Anterior cingulate cortex (tissue), 58 donors: ENCODE measurements around the gene ELMO1.

Experiments
- DNase-seq, 58 donors: peaks; one replicate each; lab custom pipeline; 2025; lab: John Stamatoyannopoulos, UW

ELMO1 gene

GRCh38 chr7:37379546-37380277, 69.0 kb downstream of the ELMO1 start:
- DNase-seq: no peak

DNA sequence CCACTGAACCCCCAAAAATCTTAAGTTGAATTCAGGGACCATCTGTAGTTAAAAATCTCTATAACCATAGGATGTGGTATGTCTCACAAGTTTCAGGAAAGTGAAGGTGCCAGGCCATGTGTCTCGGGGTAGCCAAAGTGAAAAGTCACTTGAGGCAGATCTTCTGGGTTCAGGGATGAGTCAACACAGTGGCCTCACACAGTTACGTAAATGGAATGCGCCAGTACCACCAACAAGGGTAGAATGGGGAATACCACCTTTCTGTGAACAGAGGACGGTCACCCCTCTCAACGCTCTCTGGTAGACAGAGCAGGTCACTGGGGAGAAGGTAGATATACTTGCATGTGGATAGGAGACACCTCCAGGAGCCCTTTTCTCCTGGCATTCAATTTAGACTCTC, 71.4 kb downstream of the ELMO1 start:
- DNase-seq: no peak

GRCh38 chr7:37376386-37376785, 72.3 kb downstream of the ELMO1 start:
- no peak for DNase-seq

- no peak for DNase-seq
Observed at GRCh38 chr7:37372750-37373149, 75.9 kb downstream of the ELMO1 start.

DNA sequence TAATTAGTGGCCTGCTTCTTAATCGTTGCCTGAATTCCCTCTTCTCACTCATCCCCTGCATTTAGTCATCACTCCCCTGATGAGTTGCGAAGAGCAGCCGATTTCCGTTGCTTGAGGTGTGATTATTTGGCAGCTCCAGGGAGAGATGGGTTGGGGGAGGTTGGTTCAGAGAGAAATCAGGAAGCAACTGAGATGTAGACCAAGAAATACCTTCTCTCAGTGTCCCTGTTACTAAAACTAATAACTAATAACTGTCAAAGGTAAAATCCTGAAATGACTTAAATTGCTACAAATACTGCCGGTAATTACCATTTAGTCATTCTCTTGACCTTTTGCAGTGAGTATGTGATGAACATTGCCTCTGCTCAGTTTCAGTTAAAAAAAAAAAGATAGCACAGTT, 76.9 kb downstream of the ELMO1 start:
- DNase-seq: no peak

GRCh38 chr7:37369906-37370305, 78.8 kb downstream of the ELMO1 start:
- no peak for DNase-seq

DNA sequence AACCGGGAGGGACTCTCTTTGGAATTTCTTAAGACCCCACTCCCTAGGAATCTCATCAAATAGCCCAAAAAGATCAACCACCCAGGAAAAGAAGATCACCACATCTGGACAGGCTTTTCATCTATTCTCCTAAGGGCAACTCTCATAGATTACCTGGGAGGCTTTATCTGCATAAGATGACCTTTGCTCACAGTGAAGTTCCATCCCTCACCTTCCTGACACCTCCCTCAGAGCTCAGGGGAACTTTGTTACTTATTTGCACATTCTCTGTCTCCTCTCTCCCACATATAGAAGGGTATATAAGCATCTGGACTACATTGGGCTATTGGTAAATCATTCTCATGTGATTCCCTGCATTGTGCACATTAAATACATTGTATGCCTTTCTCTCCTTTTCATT, 80.1 kb downstream of the ELMO1 start:
- DNase-seq: no peak

DNA sequence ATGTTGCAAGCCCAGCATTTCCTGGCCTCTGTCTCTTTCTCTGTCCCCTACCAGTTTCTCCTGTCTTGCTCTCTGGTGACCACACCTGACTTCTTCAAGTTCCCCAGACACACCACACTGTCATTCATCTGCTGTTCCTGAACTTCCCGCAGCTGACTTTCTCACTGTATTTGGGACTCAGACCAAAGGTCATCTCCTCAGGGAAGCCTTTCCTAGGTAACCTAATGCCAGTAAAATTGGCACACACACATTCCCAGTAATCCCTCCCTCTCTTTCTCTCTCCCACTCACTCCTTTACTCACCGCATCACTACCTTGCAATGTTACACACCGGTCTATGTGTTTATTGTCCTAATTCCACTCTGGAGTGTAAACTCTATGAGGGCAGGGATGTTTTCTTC, 81.7 kb downstream of the ELMO1 start:
- no peak for DNase-seq

- DNase-seq: no peak
Observed at GRCh38 chr7:37366445-37366844, 82.2 kb downstream of the ELMO1 start.

DNA sequence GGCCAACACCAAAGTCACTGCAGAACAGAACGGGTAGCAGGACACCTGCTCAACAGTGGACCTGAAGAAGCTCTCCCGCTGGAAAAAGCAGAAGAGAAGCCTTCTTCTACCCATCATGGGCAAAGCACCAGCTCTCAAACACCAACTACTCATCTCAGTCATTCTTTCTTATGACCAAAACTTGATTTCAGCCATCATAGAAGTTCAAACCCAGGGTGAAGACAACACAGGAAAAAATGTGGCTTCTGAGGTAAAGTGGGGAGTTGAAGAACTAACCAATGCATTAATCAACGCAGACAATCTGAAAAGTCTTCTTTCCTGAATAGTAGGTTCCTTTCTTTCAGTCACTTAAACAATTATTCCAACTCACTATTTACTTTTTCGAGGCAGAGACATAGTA, 83.3 kb downstream of the ELMO1 start:
- DNase-seq: no peak

GRCh38 chr7:37364856-37365255, 83.8 kb downstream of the ELMO1 start:
- DNase-seq: no peak

- no peak for DNase-seq
Observed at GRCh38 chr7:37363536-37364491, 84.8 kb downstream of the ELMO1 start.

DNA sequence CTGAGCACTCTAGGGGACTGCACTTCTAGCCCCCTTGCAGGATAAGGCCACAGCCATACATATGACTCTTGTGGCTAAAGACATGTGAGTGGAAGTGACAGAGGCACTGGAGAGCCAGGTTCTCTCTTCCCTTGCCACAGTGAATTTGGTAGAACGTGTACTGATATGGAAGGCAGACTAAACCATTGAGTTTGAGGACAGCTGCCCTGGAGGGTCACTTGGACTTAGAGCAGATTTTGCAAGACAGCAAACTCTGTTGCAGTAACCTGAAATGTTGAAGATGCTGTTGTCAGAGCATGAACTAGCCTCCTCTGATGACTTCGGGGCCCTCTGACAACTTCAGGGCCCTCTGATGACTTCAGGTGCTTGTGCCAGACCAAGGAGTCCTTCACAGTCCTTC, 85.9 kb downstream of the ELMO1 start:
- DNase-seq: no peak

GRCh38 chr7:37360484-37360883, 88.2 kb downstream of the ELMO1 start:
- no peak for DNase-seq

DNA sequence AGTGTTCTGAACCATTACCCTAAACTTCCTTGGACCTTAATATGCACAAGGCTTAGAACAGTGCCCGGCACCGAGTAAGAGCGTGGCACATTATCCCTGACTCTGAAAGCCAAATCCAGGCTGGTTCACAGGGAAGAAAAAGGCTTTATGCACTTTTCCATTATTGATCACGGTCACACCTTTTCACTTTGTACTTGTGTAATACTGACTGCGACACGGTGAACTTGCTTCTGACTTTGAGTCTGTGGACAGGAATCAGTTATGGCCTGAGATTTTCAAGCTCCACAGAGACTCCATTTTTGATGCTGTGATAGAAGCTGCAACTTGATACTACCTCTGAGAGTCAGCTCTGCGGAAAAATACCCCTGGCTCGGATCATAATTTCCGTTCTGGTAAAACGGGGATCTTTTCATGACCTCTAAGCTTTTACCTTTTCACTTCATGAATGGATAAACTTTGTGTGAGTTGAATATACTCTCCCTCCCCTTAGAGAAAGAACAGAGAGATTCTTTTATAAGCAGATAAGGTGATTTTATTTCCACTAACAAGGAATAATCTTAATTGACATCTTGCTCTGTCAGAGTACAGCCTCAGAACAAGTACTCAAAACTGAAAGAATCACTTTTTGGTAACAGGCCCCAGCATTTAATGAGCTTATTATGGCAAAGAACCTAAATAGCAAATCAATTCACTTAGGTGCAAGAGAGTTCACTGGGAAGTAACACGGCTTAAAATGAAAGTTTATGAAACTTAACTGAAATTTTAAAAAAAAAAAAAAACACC, 88.8 kb downstream of the ELMO1 start:
- DNase-seq: no peak

DNA sequence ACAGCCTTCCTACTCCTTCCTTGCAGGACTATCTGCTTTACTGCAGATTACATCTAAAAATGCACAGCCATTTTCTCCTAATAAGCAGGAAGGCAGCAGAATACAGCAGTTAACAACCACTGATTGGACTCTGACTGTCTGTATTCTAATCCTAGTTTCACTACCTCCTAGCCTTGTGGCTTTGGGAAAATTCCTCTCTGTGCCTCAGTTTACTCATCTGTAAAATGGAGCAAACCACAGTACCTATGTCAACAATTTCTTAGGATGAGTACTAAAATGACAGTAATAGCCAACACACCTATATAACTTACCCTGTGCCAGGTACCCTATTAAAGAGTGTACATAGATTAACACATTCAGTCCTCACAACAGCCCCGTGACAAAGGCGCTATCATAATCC, 89.5 kb downstream of the ELMO1 start:
- DNase-seq: no peak

GRCh38 chr7:37357637-37357996, 91.0 kb downstream of the ELMO1 start:
- no peak for DNase-seq

GRCh38 chr7:37356911-37357636, 91.6 kb downstream of the ELMO1 start:
- DNase-seq: no peak

- DNase-seq: peak in 14 of 58 donors; percentile 10 to 56 (median 20)
Observed at GRCh38 chr7:37354656-37355131, 94.0 kb downstream of the ELMO1 start.
